Liver (tissue), 9 donors: ENCODE measurements around the gene MT4. TPM values are rescaled to one million over a fixed set of nuclear protein-coding genes. Genes with fewer than 3 reads are reported as not detected.

Source experiments
- DNase-seq: peaks from one replicate; pipeline ENCODE4 v3.0.0-alpha.2; 2017; ENCODE audit warnings: low spot score
- H3K27ac ChIP-seq, 2 donors: one replicate each; pipeline ENCODE4 v1.7.0; 2013; ENCODE audit warnings: inconsistent platforms in 2 of 2, low read length in 2 of 2, control low read depth in 1 of 2, low read depth in 1 of 2, mild to moderate bottlenecking in 1 of 2
- H3K27me3 ChIP-seq, 4 donors: one replicate each; pipeline versions ENCODE4 v1.6.1 to v1.7.0; 2013; ENCODE audit warnings: low read length in 3 of 4, inconsistent platforms in 1 of 4, mild to moderate bottlenecking in 1 of 4, moderate library complexity in 1 of 4; ENCODE audit not compliant: control insufficient read depth in 4 of 4, insufficient read depth in 4 of 4
- H3K36me3 ChIP-seq, 4 donors: one replicate each; pipeline versions ENCODE4 v1.6.1 to v1.7.0; 2013; ENCODE audit warnings: low read length in 3 of 4, mild to moderate bottlenecking in 3 of 4, low read depth in 1 of 4, moderate library complexity in 1 of 4; ENCODE audit not compliant: control insufficient read depth in 4 of 4, insufficient read depth in 3 of 4
- H3K4me1 ChIP-seq, 4 donors: one replicate each; pipeline versions ENCODE4 v1.6.1 to v1.7.0; 2013; ENCODE audit warnings: low read length in 3 of 4, mild to moderate bottlenecking in 3 of 4, moderate library complexity in 1 of 4; ENCODE audit not compliant: control insufficient read depth in 4 of 4, insufficient read depth in 4 of 4
- H3K4me3 ChIP-seq, 3 donors: one replicate each; pipeline versions ENCODE4 v1.6.1 to v1.7.0; 2013; ENCODE audit warnings: low read length in 3 of 3, control low read depth in 1 of 3, low read depth in 1 of 3, mild to moderate bottlenecking in 1 of 3
- H3K9ac ChIP-seq, 2 donors: one replicate each; pipeline ENCODE4 v1.7.0; 2013; ENCODE audit warnings: low read length in 2 of 2, mild to moderate bottlenecking in 2 of 2, moderate library complexity in 2 of 2, control low read depth in 1 of 2, low read depth in 1 of 2
- H3K9me3 ChIP-seq, 4 donors: one replicate each; pipeline versions ENCODE4 v1.6.1 to v1.7.0; 2013; ENCODE audit warnings: low read length in 3 of 4; ENCODE audit not compliant: control insufficient read depth in 4 of 4
- ATF3 ChIP-seq: IDR thresholded peaks from 2 replicates; pipeline ENCODE4 v1.6.1; 2016; ENCODE audit warnings: antibody characterized with exemption
- CTCF ChIP-seq: fragments of 150-350 bp; IDR thresholded peaks from 2 replicates; pipeline ENCODE4 v1.5.1; 2017; ENCODE audit warnings: improper control_type of control experiment, low read depth, low read length; ENCODE audit not compliant: missing input control
- EGR1 ChIP-seq, 2 donors: IDR thresholded peaks; 2 replicates each; pipeline ENCODE4 v1.6.1; 2016 to 2018; ENCODE audit warnings: antibody characterized with exemption in 2 of 2, low read depth in 2 of 2
- FOXA1 ChIP-seq: IDR thresholded peaks from 2 replicates; pipeline ENCODE4 v1.6.1; 2016; ENCODE audit warnings: antibody characterized with exemption
- FOXA2 ChIP-seq: IDR thresholded peaks from 2 replicates; pipeline ENCODE4 v1.6.1; 2016; ENCODE audit warnings: antibody characterized with exemption
- GABPA ChIP-seq, 2 donors: IDR thresholded peaks in 1 of 2; conservative IDR thresholded peaks in 1 of 2; 2 replicates each; pipeline ENCODE4 v1.6.1; 2016; ENCODE audit warnings: antibody characterized with exemption in 2 of 2, mild to moderate bottlenecking in 1 of 2, moderate library complexity in 1 of 2
- JUND ChIP-seq, 2 donors: IDR thresholded peaks; 2 replicates each; pipeline ENCODE4 v1.6.1; 2016; ENCODE audit warnings: antibody characterized with exemption in 2 of 2
- MAX ChIP-seq: IDR thresholded peaks from 2 replicates; pipeline ENCODE4 v1.6.1; 2016; ENCODE audit warnings: antibody characterized with exemption
- RAD21 ChIP-seq, 2 donors: IDR thresholded peaks; 2 replicates each; pipeline ENCODE4 v1.6.1; 2016; ENCODE audit warnings: antibody characterized with exemption in 2 of 2, mild to moderate bottlenecking in 2 of 2
- REST ChIP-seq: IDR thresholded peaks from 2 replicates; pipeline ENCODE4 v1.6.1; 2016; ENCODE audit warnings: antibody characterized with exemption, mild to moderate bottlenecking
- RXRA ChIP-seq, 2 donors: IDR thresholded peaks; 2 replicates each; pipeline ENCODE4 v1.6.1; 2017 to 2018; ENCODE audit warnings: antibody characterized with exemption in 2 of 2, mild to moderate bottlenecking in 1 of 2
- SP1 ChIP-seq: IDR thresholded peaks from 2 replicates; pipeline ENCODE4 v1.6.1; 2018; ENCODE audit warnings: antibody characterized with exemption, mild to moderate bottlenecking
- TAF1 ChIP-seq: conservative IDR thresholded peaks from 2 replicates; pipeline ENCODE4 v1.6.1; 2016; ENCODE audit warnings: antibody characterized with exemption, mild to moderate bottlenecking
- YY1 ChIP-seq: IDR thresholded peaks from 2 replicates; pipeline ENCODE4 v1.6.1; 2016; ENCODE audit warnings: antibody characterized with exemption, mild to moderate bottlenecking
- ZBTB33 ChIP-seq: IDR thresholded peaks from 2 replicates; pipeline ENCODE4 v1.6.1; 2016; ENCODE audit warnings: antibody characterized with exemption
- WGBS: extraction: QIAGEN DNeasy Blood & Tissue Kit; methylation state at CpG from one replicate; pipeline ENCODE4 v1.1.7; 2013; 5-methylcytosine and 5-hydroxymethylcytosine counted together
- polyA plus RNA-seq, 2 donors: library from polyadenylated mRNA; stranded (reverse) in 1 of 2; unstranded in 1 of 2; fragments of 200-250 nt in 1 of 2; fragments of >200 nt in 1 of 2; fragmentation: Nextera tagmentation in 1 of 2; extraction: Ambion mirVana in 1 of 2; gene quantifications; one replicate each; pipeline versions ENCODE4 v1.2.1 to v1.2.3, GENCODE V29; 2013 to 2015
- total RNA-seq, 2 donors: library from RNA; depleted of rRNA; stranded (reverse); fragments of >200 nt; gene quantifications; one replicate each; pipeline ENCODE4 v1.2.3, GENCODE V29; 2014
- donor health status: healthy.
- donor health status: healthy.
- donor health status: healthy.
- donor health status: healthy.
- donor health status: healthy.

MT4 gene
- total and polyA plus RNA-seq, 4 donors = not detected

GRCh38 chr16:56558024-56558747, 6.7 kb upstream of the MT4 start (continued):
- no peak for TF ChIP-seq ZBTB33

GRCh38 chr16:56559109-56559508, 5.8 kb upstream of the MT4 start:
- no peak for DNase-seq
- H3K4me1 ChIP-seq = no peaks in the 10 kb centered on the region
- H3K36me3 ChIP-seq = no peaks in the 10 kb centered on the region
- no peak for TF ChIP-seq YY1
- no peak for TF ChIP-seq RAD21 (IDR thresholded peaks at IDR 0.05)
- TF ChIP-seq ZBTB33 = no peak
- TF ChIP-seq CTCF = no peak
- TF ChIP-seq ATF3 = no peak
- TF ChIP-seq GABPA (IDR thresholded peaks at IDR 0.05 in 1 of 2, conservative IDR thresholded peaks at IDR 0.05 in 1 of 2) = no peak
- TF ChIP-seq FOXA1 = no peak
- no peak for TF ChIP-seq TAF1
- no peak for TF ChIP-seq EGR1 (IDR thresholded peaks at IDR 0.05; ENCODE audit: low read depth in 2 of 2)
- H3K27ac ChIP-seq = no peak overlapping the region
- WGBS = 91% methylated on average over 4 of the region's 4 CpGs
- no peak overlapping the region for H3K9ac ChIP-seq
- H3K4me3 ChIP-seq = no peak overlapping the region
- no peaks in the 10 kb centered on the region for H3K9me3 ChIP-seq
- no peaks in the 10 kb centered on the region for H3K27me3 ChIP-seq

GRCh38 chr16:56560447-56560846, 4.4 kb upstream of the MT4 start:
- Histone ChIP-seq H3K27ac (no peak overlapping the region), H3K9ac (no peak overlapping the region), H3K9me3 (no peaks in the 10 kb centered on the region), H3K4me3 (no peak overlapping the region), H3K36me3 (no peaks in the 10 kb centered on the region), H3K4me1 (no peaks in the 10 kb centered on the region), H3K27me3 (no peaks in the 10 kb centered on the region)
- DNase-seq = no peak
- WGBS = 34% methylated on average over 1 of the region's 1 CpG
- TF ChIP-seq REST (no peak), JUND (IDR thresholded peaks at IDR 0.05) (no peak), SP1 (no peak), EGR1 (IDR thresholded peaks at IDR 0.05; ENCODE audit: low read depth in 2 of 2) (no peak), RAD21 (IDR thresholded peaks at IDR 0.05) (no peak), FOXA2 (no peak), MAX (no peak), FOXA1 (no peak), ZBTB33 (no peak), RXRA (IDR thresholded peaks at IDR 0.05) (no peak)
